Heart left ventricle (tissue), 13 donors: ENCODE measurements around the gene DOCK8.

Experiments used
- POLR2A ChIP-seq, 2 donors: fragments of 450-650 bp; IDR thresholded peaks; one replicate each; pipeline ENCODE4 v1.6.1; 2017; ENCODE audit warnings: antibody characterized with exemption in 2 of 2, mild to moderate bottlenecking in 2 of 2, moderate library complexity in 2 of 2
- TF ChIP-seq, protein P1 (sequence below), 12 donors: fragments of 200-600 bp; sonication (generic) in 4 of 12; IDR thresholded peaks; one replicate each; pipeline versions ENCODE4 v1.5.0 to v1.8.0; 2018 to 2022; ENCODE audit warnings: antibody characterized with exemption in 12 of 12, mild to moderate bottlenecking in 5 of 12
- donor health status: ischemic (EF 13 %, LVEDD 7.1; RV severe dilation, severe dysfunction).
- donor health status: DM: no; HTN: yes; CAD: no.
- donor health status: DM: no; HTN: no; CAD: no.
- donor health status: ischemic (EF 25% LVEDD 6.9; RV normal size, moderate dysfunction).
- donor health status: ischemic (EF 25% LVEDD 5.7; RV mildly dilated, moderate dysfunction).
- donor health status: ischemic (EF 35%, LVEDD 5.7; RV mildly dilated, moderate dysfunction).
- donor health status: nonischemic (EF 11% LVEDD 7.7; RV severe dilation, severe dysfunction).
- donor health status: DM: yes; HTN: yes; CAD: no.
- donor health status: PGD.
- donor health status: ischemic (EF 29% LVEDD 5.4; RV normal size, mild dysfunction).
- donor health status: nonischemic (EF 23%, LVEDD 6.1; RV moderate dilation, normal function).

DNA sequence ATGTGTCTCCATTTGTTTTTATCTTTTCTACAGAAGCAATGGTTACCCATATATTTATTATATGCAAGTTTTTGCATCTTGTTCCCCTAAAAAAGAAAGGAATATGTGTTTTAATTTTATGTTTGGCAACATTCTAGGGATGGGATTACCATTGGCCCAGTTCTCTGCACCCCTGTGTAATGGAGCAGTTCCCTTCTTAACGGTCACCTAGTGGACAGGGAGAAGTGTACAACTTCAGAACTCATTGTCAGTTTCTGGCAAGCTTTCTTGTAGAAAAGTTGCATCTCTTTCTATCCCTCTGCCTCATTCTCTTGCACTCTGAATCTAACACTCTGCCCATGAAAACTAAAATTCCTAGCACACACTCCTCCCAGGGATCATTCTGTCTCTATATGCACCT lies 78.2 kb downstream of the DOCK8 start:
- TF ChIP-seq, protein P1, sequence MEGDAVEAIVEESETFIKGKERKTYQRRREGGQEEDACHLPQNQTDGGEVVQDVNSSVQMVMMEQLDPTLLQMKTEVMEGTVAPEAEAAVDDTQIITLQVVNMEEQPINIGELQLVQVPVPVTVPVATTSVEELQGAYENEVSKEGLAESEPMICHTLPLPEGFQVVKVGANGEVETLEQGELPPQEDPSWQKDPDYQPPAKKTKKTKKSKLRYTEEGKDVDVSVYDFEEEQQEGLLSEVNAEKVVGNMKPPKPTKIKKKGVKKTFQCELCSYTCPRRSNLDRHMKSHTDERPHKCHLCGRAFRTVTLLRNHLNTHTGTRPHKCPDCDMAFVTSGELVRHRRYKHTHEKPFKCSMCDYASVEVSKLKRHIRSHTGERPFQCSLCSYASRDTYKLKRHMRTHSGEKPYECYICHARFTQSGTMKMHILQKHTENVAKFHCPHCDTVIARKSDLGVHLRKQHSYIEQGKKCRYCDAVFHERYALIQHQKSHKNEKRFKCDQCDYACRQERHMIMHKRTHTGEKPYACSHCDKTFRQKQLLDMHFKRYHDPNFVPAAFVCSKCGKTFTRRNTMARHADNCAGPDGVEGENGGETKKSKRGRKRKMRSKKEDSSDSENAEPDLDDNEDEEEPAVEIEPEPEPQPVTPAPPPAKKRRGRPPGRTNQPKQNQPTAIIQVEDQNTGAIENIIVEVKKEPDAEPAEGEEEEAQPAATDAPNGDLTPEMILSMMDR (IDR thresholded peaks at IDR 0.05) = no peak
- no peak for TF ChIP-seq POLR2A (IDR thresholded peaks at IDR 0.05)
